ENCODE results near the gene CAST.
A peak's percentile ranks its signal among the peaks of the same experiment; 100 is the strongest.

The CAST gene

GRCh38 chr5:96751203-96752169, 89.3 kb downstream of the CAST start:
- DNase-seq, result no peak

- DNase-seq, result peak; percentile 0
Measured at GRCh38 chr5:96752341-96753016, 90.3 kb downstream of the CAST start.

GRCh38 chr5:96753017-96753397, 90.8 kb downstream of the CAST start:
- no peak for DNase-seq

GRCh38 chr5:96753848-96754247, 91.7 kb downstream of the CAST start:
- no peak for DNase-seq

GRCh38 chr5:96755851-96756250, 93.7 kb downstream of the CAST start:
- no peak for DNase-seq

DNA sequence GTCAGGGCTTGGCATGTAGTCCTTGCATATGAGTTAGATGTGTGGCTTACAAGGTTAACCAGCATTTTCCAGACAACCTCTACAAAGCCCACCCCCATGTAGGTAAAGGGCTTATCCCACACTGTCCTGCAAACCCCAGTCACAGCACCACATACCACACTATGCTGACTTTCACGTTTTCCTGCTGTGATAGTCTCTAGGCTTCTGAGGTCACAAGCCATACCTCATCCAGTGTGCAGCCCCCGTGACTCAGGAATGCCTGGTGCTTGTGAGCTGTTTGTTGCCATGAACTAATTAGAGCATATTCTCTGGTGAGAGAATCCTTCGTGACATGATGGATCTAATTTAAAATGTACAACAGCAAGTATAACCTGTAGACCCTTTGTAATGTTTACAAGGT, 94.8 kb downstream of the CAST start:
- DNase-seq, result no peak

DNA sequence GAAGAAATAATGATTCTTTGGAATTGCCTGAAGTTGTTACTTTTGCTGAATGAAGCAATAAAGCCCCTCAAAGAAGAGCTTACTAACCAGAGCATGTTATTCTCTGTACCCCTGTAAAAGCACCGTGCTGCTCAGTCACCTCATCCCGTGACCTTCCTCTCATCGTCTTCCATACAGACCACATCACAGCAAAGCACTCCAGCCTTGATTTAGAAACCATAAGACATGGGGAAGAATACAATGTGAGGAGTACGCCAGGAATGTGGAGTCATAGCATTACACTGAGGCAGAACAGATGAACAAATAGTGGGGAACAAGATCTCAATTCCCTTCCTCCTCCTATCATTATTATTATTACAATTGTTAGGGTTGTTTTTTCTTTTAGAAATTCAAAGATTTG, 96.4 kb downstream of the CAST start:
- DNase-seq, result no peak

DNA sequence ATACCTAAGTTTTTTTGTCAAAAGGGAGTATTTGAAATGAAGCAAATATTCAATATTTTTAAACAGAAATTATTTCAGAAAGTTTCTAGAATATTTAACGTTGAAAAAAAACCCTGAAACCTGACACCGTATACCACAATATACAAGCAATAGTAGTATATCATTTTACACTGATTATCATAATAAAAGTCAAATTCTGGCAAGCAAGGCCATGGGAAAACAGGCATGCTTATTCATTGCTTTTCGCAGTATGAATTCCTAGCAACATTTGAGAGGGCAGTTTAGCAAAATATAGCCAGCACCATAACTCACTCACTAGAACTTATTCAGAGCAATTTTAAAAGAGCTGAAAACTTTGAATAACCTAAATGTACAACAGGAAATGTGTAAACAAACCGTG, 99.4 kb downstream of the CAST start:
- DNase-seq, result no peak

DNA sequence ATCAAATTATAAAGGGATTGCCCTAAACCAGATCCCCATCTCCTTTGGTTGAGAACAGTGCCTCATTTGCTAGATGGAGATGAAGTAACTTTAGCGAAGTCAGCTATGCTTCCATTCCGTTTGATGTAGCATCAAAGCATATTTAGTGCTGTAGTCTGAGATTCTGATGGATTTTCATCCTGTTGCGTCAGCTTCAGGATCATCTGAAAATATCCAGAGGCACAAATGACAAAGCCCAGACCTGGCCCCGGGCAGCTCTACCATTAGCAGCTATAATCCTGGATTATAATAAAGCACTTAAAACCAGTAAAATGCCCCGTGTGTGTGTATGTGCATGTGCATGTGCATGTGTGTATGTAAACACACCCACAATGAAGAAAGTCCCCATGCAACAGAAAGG, 100.8 kb downstream of the CAST start:
- no peak for DNase-seq

- DNase-seq, result no peak
Measured at GRCh38 chr5:96765043-96765442, 102.9 kb downstream of the CAST start.

DNA sequence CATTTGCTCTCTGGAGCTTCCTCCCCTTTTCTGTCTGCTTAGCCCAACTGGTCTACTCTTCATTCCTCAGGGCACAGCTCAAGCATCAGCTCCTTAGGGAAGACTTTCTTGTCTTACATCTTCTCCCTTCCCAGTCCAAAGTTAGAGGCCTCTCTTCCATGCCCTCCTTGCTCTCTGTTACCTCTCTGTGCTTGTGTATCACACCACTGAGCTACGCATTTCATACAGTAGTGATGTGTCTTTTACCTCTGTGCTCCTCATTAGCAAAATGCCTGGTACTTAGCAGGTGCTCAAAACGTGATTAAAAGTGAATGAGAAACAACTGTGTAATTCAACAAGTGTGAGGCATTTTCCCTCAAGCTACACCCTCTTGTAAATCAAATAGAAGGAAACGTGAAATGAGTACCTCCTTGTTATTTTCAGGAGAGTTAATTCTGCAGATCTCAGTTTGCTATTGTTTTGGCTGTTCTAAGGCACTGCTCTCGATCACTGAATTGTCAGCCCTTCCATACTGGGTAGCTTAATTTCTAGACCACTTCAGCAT, 106.6 kb downstream of the CAST start:
- no peak for DNase-seq

DNA sequence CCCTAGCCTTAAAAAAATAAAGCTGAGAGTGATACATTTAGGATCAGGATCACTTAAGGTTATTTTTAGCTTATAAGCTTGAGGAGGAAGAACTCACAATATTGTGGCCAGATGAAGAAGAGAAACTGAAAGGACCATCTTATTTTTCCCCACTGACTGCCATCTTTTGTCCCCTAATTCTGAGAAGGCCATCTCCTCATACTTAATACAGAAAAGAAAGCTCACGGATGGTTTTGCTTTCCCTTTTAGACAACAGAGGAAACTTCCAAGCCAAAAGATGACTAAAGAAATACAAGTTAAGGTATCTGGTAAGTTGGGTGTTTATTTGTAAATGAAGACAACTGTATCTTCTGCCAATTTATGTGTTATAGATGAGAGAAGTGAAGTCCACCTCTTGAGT, 109.2 kb downstream of the CAST start:
- DNase-seq, result no peak

GRCh38 chr5:96772111-96772510, 109.9 kb downstream of the CAST start:
- no peak for DNase-seq

- DNase-seq, result no peak
Measured at GRCh38 chr5:96772542-96772941, 110.4 kb downstream of the CAST start.

- no peak for DNase-seq
Measured at GRCh38 chr5:96775050-96775449, 112.9 kb downstream of the CAST start.

GRCh38 chr5:96775689-96776088, 113.5 kb downstream of the CAST start:
- DNase-seq, result no peak

GRCh38 chr5:96776621-96777020, 114.4 kb downstream of the CAST start:
- DNase-seq, result no peak

DNA sequence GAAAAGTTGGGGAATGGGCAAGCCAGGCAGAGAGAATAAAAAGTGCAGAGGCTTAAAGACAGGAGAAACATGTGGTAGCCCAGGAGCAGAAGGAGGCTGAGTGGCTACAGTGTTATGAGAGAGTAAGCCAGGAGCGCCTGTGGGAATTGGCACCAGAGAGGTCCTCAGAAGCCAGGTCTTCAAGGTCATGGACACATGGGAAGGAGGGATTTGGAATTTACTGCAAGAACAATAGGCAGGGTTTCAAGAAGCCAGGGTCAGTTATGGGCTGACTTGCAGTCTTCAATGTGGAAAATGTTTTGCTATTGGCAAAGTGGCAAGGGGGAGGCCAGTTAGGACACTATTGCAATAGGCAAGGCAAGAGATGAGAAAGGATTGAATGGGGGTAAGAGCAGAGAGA, 116.2 kb downstream of the CAST start:
- no peak for DNase-seq

- DNase-seq, result no peak
Measured at GRCh38 chr5:96780626-96781025, 118.5 kb downstream of the CAST start.

DNA sequence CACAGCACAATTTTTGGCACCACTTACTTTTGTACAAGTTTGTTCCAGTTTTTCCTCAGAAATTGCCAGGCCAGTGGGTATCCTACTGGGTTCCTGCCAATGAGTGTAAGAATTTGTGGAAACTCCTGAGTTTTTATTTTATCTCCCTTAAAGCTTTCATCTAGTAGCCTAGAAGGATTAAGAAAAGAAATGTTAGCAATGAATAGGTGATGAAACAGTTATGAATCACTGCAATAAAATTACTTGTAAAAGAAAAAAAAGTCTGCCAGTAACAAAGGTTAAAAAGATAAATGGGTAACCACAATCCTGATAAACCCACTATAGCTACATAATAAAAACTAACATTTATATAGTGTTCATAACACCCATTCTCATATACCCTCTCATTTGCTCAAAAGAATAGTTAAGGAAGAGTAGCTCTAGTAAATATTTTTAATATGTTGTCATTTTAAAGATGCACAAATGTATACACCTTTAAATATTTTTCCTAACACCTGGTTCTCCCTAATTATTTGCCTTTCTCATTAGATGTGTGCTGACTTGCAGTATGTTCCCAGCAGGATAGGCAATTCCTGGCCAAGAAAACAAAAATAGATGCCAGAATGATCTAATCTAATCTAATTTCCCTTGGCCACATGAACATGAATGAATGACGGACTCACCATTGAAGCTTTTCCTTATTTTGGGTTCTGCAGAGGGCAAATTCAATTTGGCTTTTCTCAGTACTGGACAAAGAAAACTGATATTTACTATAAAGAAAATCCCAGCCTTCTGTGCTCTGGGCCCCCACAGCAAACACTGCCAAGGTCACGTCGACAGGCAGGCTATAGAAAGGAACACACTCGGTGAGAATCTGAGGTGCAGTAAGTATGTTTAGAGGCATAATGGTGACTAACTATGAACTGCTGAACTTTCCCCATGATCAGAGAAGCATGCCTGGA, 119.1 kb downstream of the CAST start:
- no peak for DNase-seq

DNA sequence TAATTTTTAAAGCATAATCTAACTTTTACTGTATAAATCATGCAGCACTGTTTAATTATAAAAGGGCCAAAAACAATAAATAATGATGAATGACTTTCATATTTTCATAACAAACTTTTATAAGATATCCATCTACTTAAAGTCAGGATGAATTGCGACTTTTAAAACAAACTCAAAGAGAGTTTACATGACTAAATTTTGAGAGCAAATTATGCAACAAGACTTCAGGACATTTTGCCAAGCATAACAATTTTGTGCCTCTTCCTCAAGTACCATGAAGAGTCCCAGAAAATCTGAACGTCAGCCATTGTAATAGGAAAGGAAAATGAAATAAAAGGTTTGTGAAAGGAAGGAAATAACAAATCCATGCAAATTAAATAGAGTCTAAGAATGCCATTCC, 121.2 kb downstream of the CAST start:
- no peak for DNase-seq

DNA sequence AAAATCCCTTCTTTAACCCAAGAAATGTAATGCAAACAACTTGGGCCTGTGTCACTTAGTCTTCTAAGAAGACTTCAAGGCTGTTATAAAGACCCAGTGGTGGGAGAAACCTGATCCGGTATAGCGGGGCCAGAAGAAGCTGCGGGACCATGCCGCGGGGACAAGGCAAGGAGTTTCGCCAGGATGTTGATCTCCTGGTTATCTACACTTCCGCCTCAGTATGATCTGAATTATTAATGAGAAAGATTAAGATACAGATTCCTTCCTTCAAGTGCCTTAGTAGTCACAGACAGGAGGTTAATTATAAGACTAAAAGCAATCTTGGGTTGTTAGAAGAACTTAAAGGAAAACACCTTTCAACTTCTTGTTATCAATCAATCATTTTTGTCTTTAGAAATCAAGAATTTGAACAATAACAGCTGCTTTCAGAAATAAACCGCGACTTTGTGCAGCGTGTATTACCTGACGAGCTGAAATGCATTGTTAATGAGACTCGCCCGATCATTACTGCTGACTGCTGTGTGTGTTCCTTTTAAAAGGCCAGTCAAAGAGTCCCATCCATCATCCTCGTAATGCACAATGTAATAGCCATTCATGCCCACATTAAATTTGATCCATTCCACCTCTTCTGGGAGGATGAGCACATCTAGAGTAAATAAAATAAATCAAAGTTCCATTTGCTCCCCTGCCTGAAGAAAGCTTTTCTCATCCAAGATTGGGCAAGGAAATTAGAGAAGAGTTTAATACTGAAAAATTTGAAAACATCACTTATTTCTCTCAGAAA, 123.3 kb downstream of the CAST start:
- DNase-seq, result no peak
